ENCODE results near the gene PTCRA.

Gene PTCRA

GRCh38 chr6:42904467-42904866 lies 11.4 kb upstream of the PTCRA start:
- no peak for DNase-seq (ENCODE audit: low read depth in 2 of 2)

- no peak for DNase-seq (ENCODE audit: low read depth in 2 of 2)
Observed at GRCh38 chr6:42907336-42907735, 8.5 kb upstream of the PTCRA start.

GRCh38 chr6:42909835-42910234 lies 6.0 kb upstream of the PTCRA start:
- DNase-seq (ENCODE audit: low read depth in 2 of 2): no peak

GRCh38 chr6:42911171-42912021 lies 4.5 kb upstream of the PTCRA start:
- no peak for DNase-seq (ENCODE audit: low read depth in 2 of 2)

- no peak for DNase-seq (ENCODE audit: low read depth in 2 of 2)
Observed at GRCh38 chr6:42914546-42914945, 1.3 kb upstream of the PTCRA start.

- DNase-seq (ENCODE audit: low read depth in 2 of 2): no peak
Observed at GRCh38 chr6:42916288-42916687, 435 bp downstream of the PTCRA start.

GRCh38 chr6:42921801-42922200 lies 5.9 kb downstream of the PTCRA start:
- no peak for DNase-seq (ENCODE audit: low read depth in 2 of 2)

GRCh38 chr6:42923666-42924065 lies 7.8 kb downstream of the PTCRA start:
- no peak for DNase-seq (ENCODE audit: low read depth in 2 of 2)

- no peak for DNase-seq (ENCODE audit: low read depth in 2 of 2)
Observed at GRCh38 chr6:42925248-42925857, 9.5 kb downstream of the PTCRA start.

GRCh38 chr6:42928986-42929820 lies 13.3 kb downstream of the PTCRA start, which contains the start of gene CNPY3:
Gene CNPY3, plus strand, starts transcription at chr6:42929480. Its CDS starts 91 bp downstream, at chr6:42929571.
- DNase-seq (ENCODE audit: low read depth in 2 of 2): peak; percentile 90 to 91

GRCh38 chr6:42929821-42930360 lies 14.0 kb downstream of the PTCRA start:
- peak; percentile 17 to 18 for DNase-seq (ENCODE audit: low read depth in 2 of 2)

- no peak for DNase-seq (ENCODE audit: low read depth in 2 of 2)
Observed at GRCh38 chr6:42932412-42932811, 16.6 kb downstream of the PTCRA start.

- DNase-seq (ENCODE audit: low read depth in 2 of 2): no peak
Observed at GRCh38 chr6:42933205-42933604, 17.4 kb downstream of the PTCRA start.

GRCh38 chr6:42935322-42935721 lies 19.5 kb downstream of the PTCRA start:
- DNase-seq (ENCODE audit: low read depth in 2 of 2): no peak

- DNase-seq (ENCODE audit: low read depth in 2 of 2): no peak
Observed at GRCh38 chr6:42936398-42936797, 20.5 kb downstream of the PTCRA start.

GRCh38 chr6:42937548-42938427 lies 21.9 kb downstream of the PTCRA start:
- DNase-seq (ENCODE audit: low read depth in 2 of 2): no peak

- DNase-seq (ENCODE audit: low read depth in 2 of 2): no peak
Observed at GRCh38 chr6:42938428-42938796, 22.6 kb downstream of the PTCRA start.

GRCh38 chr6:42938987-42939809 lies 23.3 kb downstream of the PTCRA start:
- DNase-seq (ENCODE audit: low read depth in 2 of 2): no peak

- DNase-seq (ENCODE audit: low read depth in 2 of 2): no peak
Observed at GRCh38 chr6:42939810-42940167, 23.9 kb downstream of the PTCRA start.

GRCh38 chr6:42940493-42941045 lies 24.7 kb downstream of the PTCRA start:
- DNase-seq (ENCODE audit: low read depth in 2 of 2): no peak

Data from fibroblast of skin of left biceps (primary cell).